Measurements from ENCODE around the gene STAG3. TPM values are rescaled to one million over a fixed set of nuclear protein-coding genes. Genes with fewer than 3 reads are reported as not detected.
"Not testable (repeated sequence)": the region's sequence is repeated elsewhere in the genome, so short reads cannot be mapped to it uniquely, and the experiment has no call there.

Gene STAG3
- total RNA-seq, 1 donor from 2014 or later, result 1.1 TPM

- H3K4me3 ChIP-seq (ENCODE audit: low read depth, low read length), result peak overlapping the region; percentile 7
- TF ChIP-seq CTCF (IDR thresholded peaks at IDR 0.05; ENCODE audit: insufficient read depth, low read length, poor library complexity, severe bottlenecking), result no peak
- H3K36me3 ChIP-seq (ENCODE audit: control insufficient read depth, insufficient read depth, low read length), result no peaks in the 10 kb centered on the region
- H3K27me3 ChIP-seq (ENCODE audit: control insufficient read depth, insufficient read depth, low read length), result peaks cover 23% of the 10 kb centered on the region
- DNase-seq (ENCODE audit: low read depth), result no peak
These were observed 5.9 kb upstream of the STAG3 start for GRCh38 chr7:100171840-100172239.

- no peak overlapping the region for H3K4me3 ChIP-seq (ENCODE audit: low read depth, low read length)
- no peak for DNase-seq (ENCODE audit: low read depth)
- H3K36me3 ChIP-seq (ENCODE audit: control insufficient read depth, insufficient read depth, low read length), result no peaks in the 10 kb centered on the region
- peaks cover 9% of the 10 kb centered on the region for H3K27me3 ChIP-seq (ENCODE audit: control insufficient read depth, insufficient read depth, low read length)
- TF ChIP-seq CTCF (IDR thresholded peaks at IDR 0.05; ENCODE audit: insufficient read depth, low read length, poor library complexity, severe bottlenecking), result no peak
These were observed 3.8 kb upstream of the STAG3 start for GRCh38 chr7:100173806-100174495.

GRCh38 chr7:100174582-100174981 lies 3.1 kb upstream of the STAG3 start:
- no peak overlapping the region for H3K4me3 ChIP-seq (ENCODE audit: low read depth, low read length)
- H3K27me3 ChIP-seq (ENCODE audit: control insufficient read depth, insufficient read depth, low read length), result peaks cover 9% of the 10 kb centered on the region
- DNase-seq (ENCODE audit: low read depth), result no peak
- TF ChIP-seq CTCF (IDR thresholded peaks at IDR 0.05; ENCODE audit: insufficient read depth, low read length, poor library complexity, severe bottlenecking), result no peak
- no peaks in the 10 kb centered on the region for H3K36me3 ChIP-seq (ENCODE audit: control insufficient read depth, insufficient read depth, low read length)

GRCh38 chr7:100175296-100175935 lies 2.3 kb upstream of the STAG3 start:
- TF ChIP-seq CTCF (IDR thresholded peaks at IDR 0.05; ENCODE audit: insufficient read depth, low read length, poor library complexity, severe bottlenecking), result no peak
- no peaks in the 10 kb centered on the region for H3K36me3 ChIP-seq (ENCODE audit: control insufficient read depth, insufficient read depth, low read length)

GRCh38 chr7:100176096-100177044 lies 1.3 kb upstream of the STAG3 start:
- Histone ChIP-seq H3K27me3 (ENCODE audit: control insufficient read depth, insufficient read depth, low read length) (peaks cover 6% of the 10 kb centered on the region), H3K4me3 (ENCODE audit: low read depth, low read length) (peak overlapping the region; percentile 80), H3K36me3 (ENCODE audit: control insufficient read depth, insufficient read depth, low read length) (no peaks in the 10 kb centered on the region)
- no peak for DNase-seq (ENCODE audit: low read depth)
- TF ChIP-seq CTCF (IDR thresholded peaks at IDR 0.05; ENCODE audit: insufficient read depth, low read length, poor library complexity, severe bottlenecking), result no peak

More at GRCh38 chr7:100175296-100175935, 2.3 kb upstream of the STAG3 start:
- DNase-seq (ENCODE audit: low read depth), result no peak
- peaks cover 9% of the 10 kb centered on the region for H3K27me3 ChIP-seq (ENCODE audit: control insufficient read depth, insufficient read depth, low read length)
- no peak overlapping the region for H3K4me3 ChIP-seq (ENCODE audit: low read depth, low read length)

- H3K4me3 ChIP-seq (ENCODE audit: low read depth, low read length); DNase-seq (ENCODE audit: low read depth); H3K36me3 ChIP-seq (ENCODE audit: control insufficient read depth, insufficient read depth, low read length); H3K27me3 ChIP-seq (ENCODE audit: control insufficient read depth, insufficient read depth, low read length): not testable (repeated sequence)
These were observed 2.4 kb downstream of the STAG3 start for GRCh38 chr7:100180084-100180483.

- H3K27me3 ChIP-seq (ENCODE audit: control insufficient read depth, insufficient read depth, low read length); H3K36me3 ChIP-seq (ENCODE audit: control insufficient read depth, insufficient read depth, low read length); DNase-seq (ENCODE audit: low read depth); H3K4me3 ChIP-seq (ENCODE audit: low read depth, low read length): not testable (repeated sequence)
These were observed 4.9 kb downstream of the STAG3 start for GRCh38 chr7:100182616-100183015.

- not testable (repeated sequence) for DNase-seq (ENCODE audit: low read depth); H3K36me3 ChIP-seq (ENCODE audit: control insufficient read depth, insufficient read depth, low read length); H3K27me3 ChIP-seq (ENCODE audit: control insufficient read depth, insufficient read depth, low read length); H3K4me3 ChIP-seq (ENCODE audit: low read depth, low read length)
These were observed 5.4 kb downstream of the STAG3 start for GRCh38 chr7:100183090-100183489.

All from kidney epithelial cell (primary cell).